ENCODE results near the gene C19orf12.

DNA sequence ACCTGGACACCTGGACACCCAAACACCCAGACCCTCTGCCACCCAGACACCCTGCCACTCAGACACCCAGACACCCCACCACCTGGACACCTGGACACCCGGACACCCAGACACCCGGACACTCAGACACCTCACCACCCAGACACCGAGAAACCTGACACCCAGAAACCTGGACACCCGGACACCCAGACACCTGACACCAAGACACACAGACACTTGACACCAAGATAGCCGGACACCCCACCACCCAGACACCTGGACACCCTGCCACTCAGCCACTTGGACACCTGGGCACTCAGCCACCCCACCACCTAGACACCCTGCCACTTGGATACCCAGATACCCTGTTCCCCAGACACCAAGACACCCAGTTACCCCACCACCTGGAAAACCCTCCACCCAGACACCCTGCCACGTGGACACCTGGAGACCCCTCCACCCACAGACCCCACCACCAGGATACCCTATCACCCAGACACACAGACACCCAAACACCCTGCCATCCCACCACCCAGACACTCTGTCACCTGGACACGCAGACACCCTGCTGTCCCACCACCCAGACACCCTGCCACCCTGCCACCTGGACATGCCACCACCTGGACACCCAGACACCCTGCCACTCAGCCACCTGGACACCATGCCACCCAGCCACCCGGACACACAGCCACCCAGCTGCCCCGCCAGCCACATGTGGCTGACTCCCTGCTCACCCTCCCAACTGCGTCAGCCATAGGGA is 17.4 kb downstream of the C19orf12 start:
- no peak for TF ChIP-seq RAD21 (IDR thresholded peaks at IDR 0.05; ENCODE audit: low read depth)
- no peak for TF ChIP-seq EP300 (IDR thresholded peaks at IDR 0.05; ENCODE audit: borderline replicate concordance)
- TF ChIP-seq, protein P1, sequence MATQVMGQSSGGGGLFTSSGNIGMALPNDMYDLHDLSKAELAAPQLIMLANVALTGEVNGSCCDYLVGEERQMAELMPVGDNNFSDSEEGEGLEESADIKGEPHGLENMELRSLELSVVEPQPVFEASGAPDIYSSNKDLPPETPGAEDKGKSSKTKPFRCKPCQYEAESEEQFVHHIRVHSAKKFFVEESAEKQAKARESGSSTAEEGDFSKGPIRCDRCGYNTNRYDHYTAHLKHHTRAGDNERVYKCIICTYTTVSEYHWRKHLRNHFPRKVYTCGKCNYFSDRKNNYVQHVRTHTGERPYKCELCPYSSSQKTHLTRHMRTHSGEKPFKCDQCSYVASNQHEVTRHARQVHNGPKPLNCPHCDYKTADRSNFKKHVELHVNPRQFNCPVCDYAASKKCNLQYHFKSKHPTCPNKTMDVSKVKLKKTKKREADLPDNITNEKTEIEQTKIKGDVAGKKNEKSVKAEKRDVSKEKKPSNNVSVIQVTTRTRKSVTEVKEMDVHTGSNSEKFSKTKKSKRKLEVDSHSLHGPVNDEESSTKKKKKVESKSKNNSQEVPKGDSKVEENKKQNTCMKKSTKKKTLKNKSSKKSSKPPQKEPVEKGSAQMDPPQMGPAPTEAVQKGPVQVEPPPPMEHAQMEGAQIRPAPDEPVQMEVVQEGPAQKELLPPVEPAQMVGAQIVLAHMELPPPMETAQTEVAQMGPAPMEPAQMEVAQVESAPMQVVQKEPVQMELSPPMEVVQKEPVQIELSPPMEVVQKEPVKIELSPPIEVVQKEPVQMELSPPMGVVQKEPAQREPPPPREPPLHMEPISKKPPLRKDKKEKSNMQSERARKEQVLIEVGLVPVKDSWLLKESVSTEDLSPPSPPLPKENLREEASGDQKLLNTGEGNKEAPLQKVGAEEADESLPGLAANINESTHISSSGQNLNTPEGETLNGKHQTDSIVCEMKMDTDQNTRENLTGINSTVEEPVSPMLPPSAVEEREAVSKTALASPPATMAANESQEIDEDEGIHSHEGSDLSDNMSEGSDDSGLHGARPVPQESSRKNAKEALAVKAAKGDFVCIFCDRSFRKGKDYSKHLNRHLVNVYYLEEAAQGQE (IDR thresholded peaks at IDR 0.05; ENCODE audit: low read depth) = no peak
- no peak for TF ChIP-seq YY1 (IDR thresholded peaks at IDR 0.05; ENCODE audit: low read depth)
- TF ChIP-seq, protein P2, sequence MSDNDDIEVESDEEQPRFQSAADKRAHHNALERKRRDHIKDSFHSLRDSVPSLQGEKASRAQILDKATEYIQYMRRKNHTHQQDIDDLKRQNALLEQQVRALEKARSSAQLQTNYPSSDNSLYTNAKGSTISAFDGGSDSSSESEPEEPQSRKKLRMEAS (IDR thresholded peaks at IDR 0.05) = no peak
- TF ChIP-seq, protein P3, sequence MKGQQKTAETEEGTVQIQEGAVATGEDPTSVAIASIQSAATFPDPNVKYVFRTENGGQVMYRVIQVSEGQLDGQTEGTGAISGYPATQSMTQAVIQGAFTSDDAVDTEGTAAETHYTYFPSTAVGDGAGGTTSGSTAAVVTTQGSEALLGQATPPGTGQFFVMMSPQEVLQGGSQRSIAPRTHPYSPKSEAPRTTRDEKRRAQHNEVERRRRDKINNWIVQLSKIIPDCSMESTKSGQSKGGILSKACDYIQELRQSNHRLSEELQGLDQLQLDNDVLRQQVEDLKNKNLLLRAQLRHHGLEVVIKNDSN (IDR thresholded peaks at IDR 0.05) = no peak
- TF ChIP-seq EGR1 (IDR thresholded peaks at IDR 0.05) = no peak
- TF ChIP-seq NFIC (IDR thresholded peaks at IDR 0.05) = no peak
- TF ChIP-seq TCF12 (IDR thresholded peaks at IDR 0.05; ENCODE audit: low read depth) = no peak

Measured in Ishikawa (cell line).